WTC11 (cell line): ENCODE results near the gene TUBB2A. TPM values are rescaled to one million over a fixed set of nuclear protein-coding genes. Genes with fewer than 3 reads are reported as not detected.
A peak's percentile ranks its signal among the peaks of the same experiment; 100 is the strongest.

Experiments
- ATAC-seq: fragments of 200-7000 bp; cut with Tn5 transposase; 2 replicates; pipeline ENCODE4 v1.10.0; 2021; ENCODE audit warnings: mild to moderate bottlenecking, moderate library complexity
- CTCF ChIA-PET: fragments of 300-600 bp; sonication (Branson Sonifier 250); formaldehyde crosslinking; loops from one replicate; lab custom pipeline; 2021; ENCODE audit warnings: antibody characterized with exemption; lab: Charles Lee
- POLR2A ChIA-PET: fragments of 350-600 bp; sonication (Branson Sonifier 250); formaldehyde crosslinking; loops from one replicate; lab custom pipeline; 2021; ENCODE audit warnings: antibody characterized with exemption; lab: Charles Lee
- DNase-seq: peaks from one replicate; pipeline ENCODE4 v3.0.0; 2021; ENCODE audit warnings: low spot score
- H3K27ac Mint-ChIP-seq: 2 replicates; pipeline ENCODE4 v1.8.0; 2021; ENCODE audit warnings: mixed read lengths
- H3K27me3 Mint-ChIP-seq: 2 replicates; pipeline ENCODE4 v1.8.0; 2021; ENCODE audit warnings: low read depth, mild to moderate bottlenecking, moderate library complexity, mixed read lengths
- H3K36me3 Mint-ChIP-seq: 2 replicates; pipeline ENCODE4 v1.8.0; 2021; ENCODE audit warnings: mixed read lengths
- H3K4me1 Mint-ChIP-seq: 2 replicates; pipeline ENCODE4 v1.8.0; 2022; ENCODE audit warnings: mixed read lengths
- H3K4me3 Mint-ChIP-seq: 2 replicates; pipeline ENCODE4 v1.8.0; 2021; ENCODE audit warnings: mild to moderate bottlenecking, moderate library complexity, mixed read lengths
- H3K9me3 Mint-ChIP-seq: 2 replicates; pipeline ENCODE4 v1.8.0; 2021; ENCODE audit warnings: mixed read lengths
- AR ChIP-seq: fragments of 250-450 bp; sonication (Bioruptor Pico); IDR thresholded peaks from 2 replicates; pipeline ENCODE4 v1.9.0; 2021; ENCODE audit warnings: mild to moderate bottlenecking
- ATF3 ChIP-seq: sonication (generic); formaldehyde crosslinking; conservative IDR thresholded peaks from 2 replicates; pipeline ENCODE4 v1.8.1; 2022; ENCODE audit warnings: mild to moderate bottlenecking, missing genetic modification reagents
- CDX4 ChIP-seq: fragments of 250-450 bp; sonication (Bioruptor Pico); IDR thresholded peaks from 2 replicates; pipeline ENCODE4 v1.9.0; 2021; ENCODE audit warnings: moderate library complexity, mild to moderate bottlenecking, inconsistent platforms, borderline replicate concordance
- CREM ChIP-seq: sonication (generic); formaldehyde crosslinking; IDR thresholded peaks from 2 replicates; pipeline ENCODE4 v1.8.1; 2022; ENCODE audit warnings: mild to moderate bottlenecking, missing genetic modification reagents, moderate library complexity
- CTCF ChIP-seq: fragments of 200-600 bp; IDR thresholded peaks from 2 replicates; pipeline ENCODE4 v1.8.0; 2022; ENCODE audit warnings: antibody characterized with exemption
- EMX1 ChIP-seq: fragments of 250-450 bp; sonication (Bioruptor Pico); IDR thresholded peaks from 2 replicates; pipeline ENCODE4 v1.8.0; 2021; ENCODE audit warnings: mild to moderate bottlenecking
- ERG ChIP-seq: fragments of 250-450 bp; sonication (Bioruptor Pico); IDR thresholded peaks from 2 replicates; pipeline ENCODE4 v1.8.0; 2021; ENCODE audit warnings: mild to moderate bottlenecking
- FOXJ3 ChIP-seq: sonication (generic); formaldehyde crosslinking; IDR thresholded peaks from 2 replicates; pipeline ENCODE4 v1.9.0; 2021; ENCODE audit warnings: missing genetic modification reagents, mild to moderate bottlenecking, borderline replicate concordance
- FOXK1 ChIP-seq: sonication (generic); formaldehyde crosslinking; IDR thresholded peaks from 2 replicates; pipeline ENCODE4 v1.8.0; 2022; ENCODE audit warnings: mild to moderate bottlenecking, moderate library complexity, missing genetic modification reagents
- HMGA2 ChIP-seq: fragments of 250-450 bp; sonication (Bioruptor Pico); IDR thresholded peaks from 2 replicates; pipeline ENCODE4 v1.4.0; 2021; ENCODE audit warnings: mild to moderate bottlenecking, moderate library complexity
- HMGXB4 ChIP-seq: sonication (generic); formaldehyde crosslinking; IDR thresholded peaks from 2 replicates; pipeline ENCODE4 v1.8.1; 2023; ENCODE audit warnings: mild to moderate bottlenecking, moderate library complexity, missing genetic modification reagents
- NR1H2 ChIP-seq: sonication (generic); formaldehyde crosslinking; IDR thresholded peaks from 2 replicates; pipeline ENCODE4 v1.9.0; 2021; ENCODE audit warnings: mild to moderate bottlenecking, moderate library complexity, missing genetic modification reagents
- NR2C2 ChIP-seq: sonication (generic); formaldehyde crosslinking; IDR thresholded peaks from 2 replicates; pipeline ENCODE4 v1.8.0; 2022; ENCODE audit warnings: mild to moderate bottlenecking, missing genetic modification reagents
- TCF7 ChIP-seq: sonication (generic); formaldehyde crosslinking; IDR thresholded peaks from 2 replicates; pipeline ENCODE4 v1.8.0; 2022; ENCODE audit warnings: mild to moderate bottlenecking, low read depth, missing genetic modification reagents, moderate library complexity
- TP53 ChIP-seq: sonication (generic); formaldehyde crosslinking; IDR thresholded peaks from 2 replicates; pipeline ENCODE4 v1.8.1; 2023; ENCODE audit warnings: mild to moderate bottlenecking, missing genetic modification reagents
- USF2 ChIP-seq: sonication (generic); formaldehyde crosslinking; IDR thresholded peaks from 2 replicates; pipeline ENCODE4 v1.8.1; 2023; ENCODE audit warnings: mild to moderate bottlenecking, missing genetic modification reagents, moderate library complexity
- ZNF121 ChIP-seq: sonication (generic); formaldehyde crosslinking; IDR thresholded peaks from 2 replicates; pipeline ENCODE4 v1.8.0; 2023; ENCODE audit warnings: missing genetic modification reagents
- ZNF281 ChIP-seq: sonication (generic); formaldehyde crosslinking; IDR thresholded peaks from 2 replicates; pipeline ENCODE4 v1.8.0; 2023; ENCODE audit warnings: mild to moderate bottlenecking, missing genetic modification reagents
- ZNF425 ChIP-seq: fragments of 250-450 bp; sonication (Bioruptor Pico); conservative IDR thresholded peaks from 2 replicates; pipeline ENCODE4 v1.9.0; 2021; ENCODE audit warnings: mild to moderate bottlenecking
- total RNA-seq: library from RNA; stranded (reverse); gene quantifications from 3 replicates; pipeline ENCODE4 v1.2.3, GENCODE V29; 2021

The TUBB2A gene
- total RNA-seq, 1 experiment from 2014 or later: 357 TPM

- ChIA-PET POLR2A (interaction anchor here (0.8 kb wide), 1 partner anchor 14 kb away, joined by 4 read pairs; the partner anchor contains the start of gene TUBB2A), CTCF (interaction anchor here (0.6 to 1.6 kb wide), 4 partner anchors 15 to 108 kb away, joined by 3 to 6 read pairs (median 4); no protein-coding TSS in a partner anchor)
- ATAC-seq (peak; percentile 18), DNase-seq (no peak)
- Mint-ChIP-seq H3K9me3 (peaks cover 10% of the 10 kb centered on the region), H3K27me3 (no peaks in the 10 kb centered on the region), H3K27ac (peak overlapping the region; percentile 18), H3K4me3 (no peak overlapping the region), H3K36me3 (peaks cover 61% of the 10 kb centered on the region), H3K4me1 (peaks cover 20% of the 10 kb centered on the region)
- TF ChIP-seq NR1H2 (CRISPR knock-in tag) (no peak), HMGA2 (CRISPR knock-in tag) (no peak), EMX1 (CRISPR knock-in tag) (no peak), CTCF (no peak), NR2C2 (no peak), ATF3 (CRISPR knock-in tag) (no peak)
Observed at GRCh38 chr6:3143158-3143557, 14.2 kb downstream of the TUBB2A start.

- CTCF ChIA-PET: interaction anchor here (1.1 to 1.6 kb wide), 3 partner anchors 16 to 109 kb away, joined by 3 to 6 read pairs (median 5); no protein-coding TSS in a partner anchor
- H3K36me3 Mint-ChIP-seq: peaks cover 61% of the 10 kb centered on the region
- no peak for TF ChIP-seq ERG (CRISPR knock-in tag)
- TF ChIP-seq ZNF425 (CRISPR knock-in tag): no peak
- TF ChIP-seq AR (CRISPR knock-in tag): no peak
- no peak for TF ChIP-seq ZNF121 (CRISPR knock-in tag)
- TF ChIP-seq TCF7 (CRISPR knock-in tag): no peak
- TF ChIP-seq CREM (CRISPR knock-in tag): no peak
- no peak for TF ChIP-seq USF2
- no peak for TF ChIP-seq FOXJ3 (CRISPR knock-in tag)
- no peak for TF ChIP-seq TP53
- TF ChIP-seq FOXK1 (CRISPR knock-in tag): no peak
- TF ChIP-seq CDX4: no peak
- no peak for TF ChIP-seq ZNF281 (CRISPR knock-in tag)
- no peak for TF ChIP-seq HMGXB4 (CRISPR knock-in tag)
Observed at GRCh38 chr6:3142536-3142935, 14.8 kb downstream of the TUBB2A start.

More at GRCh38 chr6:3142536-3142935, 14.8 kb downstream of the TUBB2A start:
- POLR2A ChIA-PET: no interaction called here
- H3K4me1 Mint-ChIP-seq: peaks cover 20% of the 10 kb centered on the region
- no peak overlapping the region for H3K4me3 Mint-ChIP-seq
- peaks cover 7% of the 10 kb centered on the region for H3K9me3 Mint-ChIP-seq
- H3K27ac Mint-ChIP-seq: peak overlapping the region; percentile 18; the same call in 1 of the 2 replicates
- DNase-seq (no peak), ATAC-seq (no peak)
- H3K27me3 Mint-ChIP-seq: no peaks in the 10 kb centered on the region
